Transverse colon (tissue), 4 donors: ENCODE results near the gene PXN.

Experiments used
- CTCF ChIP-seq, 5 experiments: fragments of 200-600 bp in 3 of 5; fragments of 450-650 bp in 2 of 5; sonication (generic) in 3 of 5; IDR thresholded peaks; 1 replicate in 2 of 5; 2 replicates in 3 of 5; pipeline ENCODE4 v1.5.1; 2016 to 2017; ENCODE audit warnings: antibody characterized with exemption in 5 of 5, inconsistent platforms in 3 of 5, mild to moderate bottlenecking in 2 of 5, moderate library complexity in 1 of 5
- EP300 ChIP-seq: sonication (generic); formaldehyde crosslinking; IDR thresholded peaks from one replicate; pipeline ENCODE4 v1.6.1; 2017; ENCODE audit warnings: antibody characterized with exemption, low read depth
- POLR2A ChIP-seq: fragments of 450-650 bp; IDR thresholded peaks from one replicate; pipeline ENCODE4 v1.6.1; 2016; ENCODE audit warnings: antibody characterized with exemption, mild to moderate bottlenecking, moderate library complexity
- POLR2AphosphoS5 ChIP-seq, 3 donors: sonication (generic); formaldehyde crosslinking; IDR thresholded peaks; one replicate each; pipeline ENCODE4 v1.6.1; 2016; ENCODE audit warnings: antibody characterized with exemption in 3 of 3

- TF ChIP-seq CTCF (IDR thresholded peaks at IDR 0.05) = peak; percentile 29 to 61 (median 43)
- TF ChIP-seq POLR2A = no peak
- peak; percentile 60 to 67 (median 61) for TF ChIP-seq POLR2AphosphoS5 (IDR thresholded peaks at IDR 0.05)
- no peak for TF ChIP-seq EP300
Measured at GRCh38 chr12:120234643-120235368, 30.7 kb downstream of the PXN start.
